Astrocyte (in vitro differentiated cells and primary cell): ENCODE results near the gene SLC28A3.

ENCODE experiments used
- CTCF ChIP-seq: IDR thresholded peaks from 2 replicates; pipeline ENCODE4 v1.5.1; 2011; ENCODE audit warnings: low read depth, mild to moderate bottlenecking, inconsistent platforms, low read length, moderate library complexity; ENCODE audit not compliant: insufficient read depth
- EZH2 ChIP-seq: IDR thresholded peaks from 2 replicates; pipeline ENCODE4 v1.6.1; 2012; ENCODE audit warnings: mild to moderate bottlenecking, low read length, inconsistent platforms; ENCODE audit not compliant: insufficient read depth

- TF ChIP-seq CTCF (no peak), EZH2 (no peak)
Measured at GRCh38 chr9:84230355-84231145, 110.0 kb downstream of the SLC28A3 start.
